ENCODE results near the gene YTHDF1. TPM values are rescaled to one million over a fixed set of nuclear protein-coding genes. Genes with fewer than 3 reads are reported as not detected.

Gene YTHDF1
- total RNA-seq, 6 experiments from 2014 or later, result 35.4 to 40.0 (median 37.2) TPM

DNA sequence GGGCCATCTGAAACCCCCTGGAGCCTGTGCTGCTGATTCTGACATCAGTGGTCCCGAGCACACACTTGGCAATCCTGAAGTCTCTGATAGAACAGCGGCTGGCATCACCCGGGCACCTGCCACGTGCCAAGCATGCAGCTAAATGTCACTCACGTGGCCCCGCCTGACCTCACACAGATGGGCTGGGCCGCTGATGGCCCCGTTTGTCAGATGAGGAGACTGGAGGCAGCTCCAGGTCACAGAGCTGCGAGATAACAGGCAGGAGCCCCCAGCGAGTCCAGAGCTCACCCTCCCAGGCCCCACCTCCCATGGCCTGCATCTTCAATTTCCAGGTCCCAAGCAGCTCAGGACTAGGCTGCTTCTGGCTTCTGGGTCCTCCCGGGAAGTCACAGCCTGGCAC is 67.2 kb downstream of the YTHDF1 start:
- TF ChIP-seq CTCF (IDR thresholded peaks at IDR 0.05), result no peak
- H3K27me3 Mint-ChIP-seq (ENCODE audit: insufficient read depth), result peaks cover 23% of the 10 kb centered on the region
- H3K9me3 Mint-ChIP-seq, result peaks cover 21% of the 10 kb centered on the region
- peaks cover 19% of the 10 kb centered on the region for H3K36me3 Mint-ChIP-seq (ENCODE audit: low read depth)
- no peak overlapping the region for H3K4me3 Mint-ChIP-seq
- DNase-seq, result no peak
- no peak overlapping the region for H3K27ac Mint-ChIP-seq
- H3K4me1 Mint-ChIP-seq (ENCODE audit: low read depth), result peaks cover 5% of the 10 kb centered on the region; the same call in 1 of the 2 replicates

DNA sequence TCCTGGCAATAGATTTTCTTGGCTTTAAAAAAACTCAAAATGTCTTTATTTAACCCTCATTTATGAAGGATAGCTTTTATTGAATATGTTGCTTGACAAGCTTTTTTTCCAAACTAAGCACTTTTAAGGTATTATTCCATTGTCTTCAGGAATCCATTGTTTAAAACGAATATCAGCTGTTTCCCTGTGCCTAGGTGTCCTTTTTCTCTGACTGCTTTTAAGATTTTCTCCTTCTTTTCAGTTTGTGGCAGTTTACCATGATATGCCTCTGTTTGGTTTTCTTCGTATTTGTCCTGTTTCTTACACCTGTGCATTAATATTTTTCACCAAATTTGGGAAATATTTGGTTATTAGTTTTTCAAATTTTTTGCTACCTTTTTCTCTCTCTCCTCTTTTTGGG is 68.4 kb downstream of the YTHDF1 start:
- Mint-ChIP-seq H3K4me1 (ENCODE audit: low read depth) (peaks cover 5% of the 10 kb centered on the region; the same call in 1 of the 2 replicates), H3K9me3 (peaks cover 21% of the 10 kb centered on the region), H3K36me3 (ENCODE audit: low read depth) (peaks cover 23% of the 10 kb centered on the region), H3K27ac (no peak overlapping the region), H3K4me3 (no peak overlapping the region), H3K27me3 (ENCODE audit: insufficient read depth) (peaks cover 16% of the 10 kb centered on the region)
- DNase-seq, result no peak
- no peak for TF ChIP-seq CTCF (IDR thresholded peaks at IDR 0.05)

Small RNA genes lying within 50 kb of the gene (microRNA-seq; reads per million reads assigned to microRNA genes)
- gene MIR124-3 (not detected), gene MIR3196 (not detected)

Other genes with a start within 250 kb of the YTHDF1 start
- not detected for gene BHLHE23, start 209.2 kb downstream of the YTHDF1 start, total RNA-seq (2021; fragmentation: NEBNext Ultra II Directional; extraction: Animal tissue kit (Norgen Biotek cat#: 25700))
- gene BIRC7, start 19.8 kb upstream of the YTHDF1 start, total RNA-seq (2021; fragmentation: NEBNext Ultra II Directional; extraction: Animal tissue kit (Norgen Biotek cat#: 25700)), result not detected
- not detected for gene NKAIN4, start 38.3 kb upstream of the YTHDF1 start, total RNA-seq (2021; fragmentation: NEBNext Ultra II Directional; extraction: Animal tissue kit (Norgen Biotek cat#: 25700))
- 100 to 1,000 TPM; 106 to 123 (median 112) TPM for gene ARFGAP1, start 56.7 kb upstream of the YTHDF1 start, total RNA-seq (2021; fragmentation: NEBNext Ultra II Directional; extraction: Animal tissue kit (Norgen Biotek cat#: 25700))
- gene COL20A1, start 77.1 kb upstream of the YTHDF1 start, total RNA-seq (2021; fragmentation: NEBNext Ultra II Directional; extraction: Animal tissue kit (Norgen Biotek cat#: 25700)), result under 1 TPM in 1 of 6 experiments, not detected in 5; 0.02 TPM
- not detected for gene CHRNA4, start 145.2 kb upstream of the YTHDF1 start, total RNA-seq (2021; fragmentation: NEBNext Ultra II Directional; extraction: Animal tissue kit (Norgen Biotek cat#: 25700))